ENCODE data around the gene SUPV3L1.
"Not testable (repeated sequence)": the region's sequence is repeated elsewhere in the genome, so short reads cannot be mapped to it uniquely, and the experiment has no call there.

The SUPV3L1 gene

GRCh38 chr10:69179743-69180524 lies at the start of gene SUPV3L1:
Gene SUPV3L1 (plus strand): TSS chr10:69180234. CDS start chr10:69180292, 58 bp downstream.
- no peak for TF ChIP-seq CTCF (IDR thresholded peaks at IDR 0.05; ENCODE audit: insufficient read depth, low read depth, low read length, missing control alignments)
- H3K4me3 ChIP-seq (ENCODE audit: low read depth, low read length): peak within 1 kb of the TSS; percentile 100
- peak; percentile 97 for DNase-seq (ENCODE audit: low read depth)

- H3K4me3 ChIP-seq (ENCODE audit: low read depth, low read length): no peak overlapping the region
- no peak for TF ChIP-seq CTCF (IDR thresholded peaks at IDR 0.05; ENCODE audit: insufficient read depth, low read depth, low read length, missing control alignments)
- no peak for DNase-seq (ENCODE audit: low read depth)
These were observed 49.8 kb upstream of the SUPV3L1 start for GRCh38 chr10:69130251-69130650.

GRCh38 chr10:69139961-69140360 lies 40.1 kb upstream of the SUPV3L1 start:
- DNase-seq (ENCODE audit: low read depth): no peak
- TF ChIP-seq CTCF (IDR thresholded peaks at IDR 0.05; ENCODE audit: insufficient read depth, low read depth, low read length, missing control alignments): no peak
- no peak overlapping the region for H3K4me3 ChIP-seq (ENCODE audit: low read depth, low read length)

GRCh38 chr10:69141304-69141703 lies 38.7 kb upstream of the SUPV3L1 start:
- DNase-seq (ENCODE audit: low read depth): no peak
- no peak for TF ChIP-seq CTCF (IDR thresholded peaks at IDR 0.05; ENCODE audit: insufficient read depth, low read depth, low read length, missing control alignments)
- H3K4me3 ChIP-seq (ENCODE audit: low read depth, low read length): no peak overlapping the region

- H3K4me3 ChIP-seq (ENCODE audit: low read depth, low read length); DNase-seq (ENCODE audit: low read depth): not testable (repeated sequence)
These were observed 38.0 kb upstream of the SUPV3L1 start for GRCh38 chr10:69142074-69142473.

GRCh38 chr10:69142983-69143382 lies 37.1 kb upstream of the SUPV3L1 start:
- DNase-seq (ENCODE audit: low read depth): no peak
- no peak for TF ChIP-seq CTCF (IDR thresholded peaks at IDR 0.05; ENCODE audit: insufficient read depth, low read depth, low read length, missing control alignments)
- no peak overlapping the region for H3K4me3 ChIP-seq (ENCODE audit: low read depth, low read length)

- no peak for DNase-seq (ENCODE audit: low read depth)
- H3K4me3 ChIP-seq (ENCODE audit: low read depth, low read length): no peak overlapping the region
- TF ChIP-seq CTCF (IDR thresholded peaks at IDR 0.05; ENCODE audit: insufficient read depth, low read depth, low read length, missing control alignments): no peak
These were observed 34.7 kb upstream of the SUPV3L1 start for GRCh38 chr10:69145329-69145728.

Measured in GM12865 (cell line).